Activated CD4-positive, alpha-beta T cell treated with anti-CD3 and anti-CD28 coated beads, Interleukin-2, amount 50 U/mL, for 1 hour (primary cell): ENCODE data around the gene MRPL10.

Experiments
- DNase-seq: peaks from one replicate; pipeline ENCODE4 v3.0.0-alpha.2; 2020

MRPL10 gene

DNA sequence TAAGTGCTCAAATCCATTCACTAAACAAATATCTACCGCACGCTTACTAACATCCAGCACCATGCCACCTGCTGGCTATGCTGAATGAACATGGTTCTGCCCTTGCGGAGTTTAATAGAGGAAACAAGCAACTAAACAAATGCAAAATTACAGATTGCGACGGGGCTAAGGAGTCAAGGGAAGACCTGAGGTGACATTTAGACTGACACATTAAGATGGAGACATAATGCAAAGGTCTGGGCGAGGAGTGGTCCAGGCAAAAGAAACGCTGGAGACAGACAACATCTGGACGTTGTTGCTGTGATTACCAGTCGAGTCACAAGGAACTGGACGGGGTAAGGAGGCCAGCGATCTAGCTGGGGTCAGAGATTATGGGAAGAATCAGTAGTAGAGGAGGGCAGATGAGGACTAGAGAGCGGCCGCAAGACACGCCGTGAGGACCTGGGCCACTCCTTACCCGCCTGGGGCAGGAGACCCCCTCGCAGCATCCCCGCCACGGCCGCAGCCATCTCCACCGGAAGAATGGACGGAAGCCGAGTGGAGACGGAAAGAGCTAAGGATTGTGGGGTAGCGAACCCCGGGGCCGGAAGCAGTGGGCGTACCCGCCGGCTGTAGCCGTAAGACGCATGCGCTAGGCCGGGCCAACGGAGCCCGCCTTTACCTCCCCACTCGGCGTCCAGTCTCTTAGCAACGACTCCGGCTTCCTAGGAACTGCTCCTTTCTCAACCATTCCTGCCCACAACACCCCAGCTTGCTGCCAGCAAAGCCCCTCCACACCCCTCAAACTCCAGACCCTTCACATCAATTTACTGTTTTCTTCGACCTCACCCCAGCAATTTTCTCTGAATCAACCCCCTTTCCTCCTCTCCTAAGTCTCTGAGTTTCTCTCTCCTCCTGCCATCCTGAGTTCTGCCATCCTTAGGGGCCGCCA is at the start of gene MRPL10, which contains the start of gene LRRC46:
Gene MRPL10, minus strand, starts transcription at position 539 of the 931 bp plus-strand sequence. Its CDS starts 30 bp downstream, at position 509.
Gene LRRC46, plus strand, starts transcription at position 668 of the 931 bp plus-strand sequence. CDS start 320 bp downstream, outside the sequence.
- peak; percentile 87 for DNase-seq

GRCh38 chr17:47879776-47880454 is 48.6 kb upstream of the MRPL10 start:
- DNase-seq: no peak

DNA sequence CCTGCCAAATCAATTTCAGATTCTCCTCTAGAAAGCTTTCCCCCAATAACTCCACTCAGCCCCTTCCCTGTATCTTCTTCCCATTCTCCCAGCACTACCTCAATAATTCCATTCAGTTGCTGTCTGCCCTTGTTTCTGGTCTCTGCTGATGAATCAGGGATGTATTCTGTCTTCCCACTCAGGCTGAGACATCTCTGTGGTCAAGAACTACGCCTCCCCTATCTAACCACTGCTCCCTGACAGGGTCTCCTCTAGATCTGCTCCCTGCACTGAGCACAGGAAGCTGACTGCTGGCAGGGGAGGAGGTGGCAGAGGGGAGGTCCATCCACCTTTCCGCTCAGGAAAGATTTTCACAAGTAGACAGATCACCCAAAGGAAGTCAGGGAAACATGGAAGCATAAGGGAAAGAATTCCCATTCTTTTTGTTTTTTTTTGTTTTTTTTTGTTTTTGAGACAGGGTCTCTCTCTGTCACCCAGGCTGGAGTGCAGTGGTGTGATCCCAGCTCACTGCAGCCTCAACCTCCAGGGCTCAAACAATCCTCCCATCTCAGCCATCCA is 47.8 kb upstream of the MRPL10 start:
- no peak for DNase-seq

DNA sequence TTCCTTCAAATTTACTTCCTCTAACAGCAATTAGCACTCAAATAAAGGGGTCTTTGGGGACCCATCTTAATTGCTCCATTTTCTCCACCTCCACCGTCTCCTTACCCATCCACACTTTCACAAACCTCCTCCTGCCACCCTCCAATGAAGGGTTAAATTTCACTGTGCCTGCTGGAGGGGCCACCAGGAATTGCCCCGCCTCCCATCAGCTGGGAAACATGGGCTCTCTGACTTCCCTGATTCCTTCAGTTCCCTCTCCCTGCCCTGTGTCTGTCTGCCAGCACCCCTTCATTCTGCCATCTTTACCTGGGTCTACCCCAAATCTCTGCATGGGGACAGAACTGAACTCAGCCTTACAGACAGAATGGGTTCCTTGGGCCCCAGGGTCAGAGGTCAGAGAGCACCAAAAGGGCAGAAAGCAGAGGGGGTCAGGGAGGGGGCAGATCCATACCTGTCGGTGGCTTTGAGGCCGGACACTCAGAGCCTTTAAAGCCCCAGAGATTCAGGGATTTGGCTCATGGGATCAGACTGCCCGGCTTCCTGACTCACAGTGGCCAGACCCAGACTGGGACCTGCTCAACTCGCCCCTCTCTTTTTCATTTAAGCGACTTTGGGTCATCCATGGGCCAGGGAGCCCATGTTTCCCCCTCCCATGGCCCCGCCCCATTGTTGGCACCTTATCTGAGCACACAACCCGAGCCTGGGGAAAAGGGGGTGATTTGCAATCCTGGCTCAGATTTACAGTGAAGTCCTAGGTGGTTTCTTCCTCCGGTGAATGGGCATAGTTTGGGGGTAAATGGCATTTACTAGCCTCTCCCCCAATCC is 47.1 kb upstream of the MRPL10 start:
- no peak for DNase-seq

GRCh38 chr17:47877368-47878034 is 46.2 kb upstream of the MRPL10 start:
- DNase-seq: no peak

GRCh38 chr17:47875011-47875985 is 44.0 kb upstream of the MRPL10 start:
- no peak for DNase-seq

- DNase-seq: no peak
Measured at GRCh38 chr17:47873200-47874090, 42.1 kb upstream of the MRPL10 start.

- no peak for DNase-seq
Measured at GRCh38 chr17:47872651-47873161, 41.4 kb upstream of the MRPL10 start.

DNA sequence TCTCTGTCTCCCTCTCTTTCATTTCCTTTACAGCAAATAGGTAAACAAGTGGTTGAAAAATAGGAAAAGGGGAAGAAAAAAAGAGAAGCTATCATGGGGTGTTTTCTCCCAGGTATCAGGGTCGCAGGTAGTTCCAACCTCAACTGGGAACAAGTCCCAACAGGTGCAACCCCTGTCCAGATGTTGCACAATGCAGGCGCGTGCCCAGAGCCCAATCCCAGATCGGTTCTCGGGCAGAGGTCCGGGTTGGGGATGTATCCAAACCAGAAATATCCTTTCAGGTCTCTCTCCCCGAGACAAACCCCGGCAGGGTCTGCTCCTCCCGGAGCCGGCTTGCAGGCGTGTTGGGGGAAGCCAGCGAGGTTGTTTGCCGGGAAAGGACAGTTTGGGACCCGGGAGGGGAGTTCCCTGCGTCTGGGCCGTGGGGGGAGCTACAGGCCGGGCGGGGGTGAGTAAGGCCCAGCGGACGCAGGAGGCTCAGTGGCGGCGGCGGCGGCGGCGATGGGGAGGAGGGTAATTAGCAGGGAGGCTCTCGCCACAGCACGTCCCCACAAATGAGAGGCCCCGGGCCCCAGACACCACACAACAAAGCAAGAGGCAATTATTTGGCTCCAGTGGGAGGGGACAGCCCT is 40.8 kb upstream of the MRPL10 start:
- DNase-seq: no peak

DNA sequence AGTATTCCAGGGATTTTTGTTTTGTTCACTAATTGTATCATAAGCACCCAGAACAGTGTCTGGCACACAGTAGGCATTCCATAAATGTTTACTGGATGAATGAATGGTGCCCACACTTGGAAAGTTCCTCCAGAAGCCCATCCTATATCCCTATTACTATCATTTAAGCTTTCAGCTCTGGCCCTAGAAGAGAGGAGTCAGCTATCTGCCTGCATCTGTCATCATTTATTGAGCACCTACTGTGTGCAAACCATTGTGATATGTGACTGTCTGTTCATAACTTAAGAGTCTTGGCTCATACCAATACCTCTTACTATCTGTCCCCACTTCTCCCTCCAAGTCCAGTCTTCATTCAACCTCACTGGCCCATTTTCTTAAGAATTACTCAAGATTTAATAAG is 39.7 kb upstream of the MRPL10 start:
- DNase-seq: no peak

GRCh38 chr17:47870056-47870455 is 38.7 kb upstream of the MRPL10 start:
- no peak for DNase-seq

DNA sequence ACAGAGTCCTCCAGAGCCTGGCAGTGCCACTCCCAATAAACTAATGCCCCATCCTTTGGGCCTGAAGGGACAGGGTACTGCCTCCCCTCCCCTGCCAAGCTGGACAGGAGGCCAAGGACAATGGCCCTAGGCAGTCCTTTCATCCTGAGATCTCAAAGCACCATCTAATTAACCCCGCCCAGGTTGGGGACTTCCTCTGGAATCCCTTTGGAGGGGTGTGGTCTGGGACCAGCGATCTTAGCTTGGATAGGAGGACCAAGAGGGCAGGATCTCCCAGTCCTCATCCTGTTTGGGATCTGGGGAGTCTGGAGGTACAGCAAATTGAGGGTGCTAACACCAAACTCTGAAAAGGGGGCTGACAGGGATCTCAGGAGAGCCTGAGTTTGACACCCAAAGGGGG is 37.8 kb upstream of the MRPL10 start:
- no peak for DNase-seq

- no peak for DNase-seq
Measured at GRCh38 chr17:47867813-47868533, 36.6 kb upstream of the MRPL10 start.

GRCh38 chr17:47866941-47867340 is 35.6 kb upstream of the MRPL10 start:
- DNase-seq: no peak

- DNase-seq: no peak
Measured at GRCh38 chr17:47864791-47865216, 33.5 kb upstream of the MRPL10 start.

DNA sequence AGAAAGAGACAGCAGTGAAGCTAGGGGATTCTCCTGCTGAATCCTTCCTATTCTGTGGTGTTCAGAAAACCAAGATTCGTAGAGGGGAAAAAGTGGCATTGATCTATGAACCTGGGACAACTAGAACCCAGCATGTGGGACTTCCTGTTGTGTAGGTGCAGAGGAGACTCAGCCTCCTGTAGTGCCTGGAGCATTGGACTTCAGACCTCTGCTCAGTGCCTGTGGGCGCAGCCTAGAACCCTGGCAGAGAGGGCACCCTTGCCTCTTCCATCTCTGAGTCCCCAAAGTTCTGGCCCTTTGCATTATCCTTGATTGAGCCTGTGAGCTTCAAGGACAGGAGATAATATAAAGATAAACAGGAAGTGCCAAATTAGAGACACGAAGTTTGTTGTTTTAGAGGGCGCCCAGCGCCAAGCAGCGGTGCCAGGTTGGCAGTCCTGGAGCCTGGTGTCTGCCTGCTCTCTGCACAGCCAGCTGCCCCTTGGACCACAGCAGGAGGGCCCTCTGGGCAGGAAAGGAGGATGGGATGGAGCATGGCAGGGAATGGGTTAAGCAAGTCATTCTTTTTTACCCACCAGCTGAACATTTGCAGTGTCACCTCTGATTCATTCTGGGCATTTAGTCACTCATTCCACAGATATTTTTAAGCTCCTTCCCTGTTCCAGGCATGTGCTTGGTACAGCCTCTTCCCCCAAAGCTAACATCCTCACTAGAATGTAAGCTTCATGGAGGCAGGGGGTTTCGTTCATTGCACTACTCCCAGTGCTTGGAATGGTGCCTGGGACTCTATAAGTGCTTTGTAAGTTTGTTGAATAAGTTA is 31.5 kb upstream of the MRPL10 start:
- no peak for DNase-seq

DNA sequence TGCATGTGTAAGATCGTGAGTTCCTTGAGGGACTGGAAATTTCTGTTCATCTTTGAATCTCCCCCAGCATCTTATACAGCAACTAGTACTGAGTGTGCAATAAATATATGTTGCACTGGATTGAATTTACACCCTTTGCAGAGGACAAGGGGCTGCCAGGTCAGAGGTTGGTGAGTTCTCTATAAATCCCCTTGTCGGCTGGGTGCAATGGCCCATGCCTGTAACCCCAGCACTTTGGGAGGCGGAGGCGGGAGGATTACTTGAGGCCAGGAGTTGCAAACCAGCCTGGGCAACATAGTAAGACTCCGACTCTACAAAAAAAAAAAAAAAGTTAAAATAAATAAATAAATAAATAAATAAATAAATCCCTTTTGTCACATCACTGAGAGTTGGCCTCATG is 29.0 kb upstream of the MRPL10 start:
- DNase-seq: no peak
